ENCODE measurements around the gene ARMC2. TPM values are rescaled to one million over a fixed set of nuclear protein-coding genes. Genes with fewer than 3 reads are reported as not detected.

Gene ARMC2
- total and polyA plus RNA-seq, 2 donors (not counting 1 experiment from before 2014, with no cell fraction given) = 4.8 to 9.9 TPM

- Histone ChIP-seq H3K27ac (ENCODE audit: low read length in 2 of 2) (peak overlapping the region in 1 of 2 donors; percentile 40), H4K20me1 (ENCODE audit: control insufficient read depth, insufficient read depth, low read length, poor library complexity, severe bottlenecking) (peaks cover 12% of the 10 kb centered on the region), H3K27me3 (replicated peaks in 1 of 4; ENCODE audit: control extremely low read depth in 1 of 4, control insufficient read depth in 3 of 4, insufficient read depth in 4 of 4, low read length in 3 of 4) (no peaks in the 10 kb centered on the region), H3K9me3 (ENCODE audit: control extremely low read depth in 1 of 3, control insufficient read depth in 2 of 3, insufficient read depth in 1 of 3, low read length in 2 of 3) (no peaks in the 10 kb centered on the region), H3K4me3 (ENCODE audit: control extremely low read depth in 1 of 5, extremely low read depth in 1 of 5, insufficient read depth in 1 of 5, low read depth in 2 of 5, low read length in 4 of 5) (peak overlapping the region in 2 of 5 experiments; percentile 85 to 89), H2AFZ (ENCODE audit: insufficient read depth, low read depth, low read length, poor library complexity, severe bottlenecking) (no peak overlapping the region), H3K4me2 (replicated peaks; ENCODE audit: low read depth, low read length, poor library complexity, severe bottlenecking) (peak overlapping the region; percentile 80), H3K79me2 (ENCODE audit: control insufficient read depth, insufficient read depth, low read length) (peaks cover 34% of the 10 kb centered on the region), H3K4me1 (ENCODE audit: control insufficient read depth in 2 of 2, insufficient read depth in 2 of 2, low read length in 2 of 2) (peaks cover 22 to 38% of the 10 kb centered on the region in 2 donors), H3K36me3 (replicated peaks in 1 of 2; ENCODE audit: control extremely low read depth in 1 of 2, control insufficient read depth in 1 of 2, extremely low read depth in 1 of 2, insufficient read depth in 2 of 2, low read length in 1 of 2) (no peaks in the 10 kb centered on the region), H3K9ac (ENCODE audit: low read length) (peak overlapping the region; percentile 85)
- POLR2A ChIA-PET = interaction anchor here (0.6 to 0.7 kb wide), 2 partner anchors 44 to 87 kb away, joined by 3 read pairs; partner anchors contain the start of genes CEP57L1 and SESN1
- no peak for DNase-seq
- no CpG with 5 or more reads among the region's 3 CpGs for WGBS (ENCODE audit: insufficient coverage)
- Mint-ChIP-seq H3K4me3 (no peak overlapping the region), H3K9me3 (ENCODE audit: insufficient read depth) (no peaks in the 10 kb centered on the region), H3K27me3 (no peaks in the 10 kb centered on the region), H3K4me1 (peaks cover 56% of the 10 kb centered on the region), H3K27ac (no peak overlapping the region)
- ATAC-seq (ENCODE audit: low read depth) = no peak
- CTCF ChIA-PET = interaction anchor here (0.7 kb wide), 2 partner anchors 9 to 48 kb away, joined by 4 to 7 read pairs; no protein-coding TSS in a partner anchor
- TF ChIP-seq EZH2 (IDR thresholded peaks at IDR 0.05; ENCODE audit: borderline replicate concordance, insufficient read depth, low read depth, low read length, poor library complexity, severe bottlenecking) (no peak), CTCF (IDR thresholded peaks at IDR 0.05) (no peak)
- intact Hi-C loops (cut with micrococcal nuclease) = loop anchor here (5.0 kb wide), 3 partner anchors 65 to 750 kb away; partner anchors contain the start of gene CD164
Observed at GRCh38 chr6:109007521-109007920, 159.3 kb downstream of the ARMC2 start.

- Histone ChIP-seq H3K36me3 (replicated peaks in 1 of 2; ENCODE audit: control extremely low read depth in 1 of 2, control insufficient read depth in 1 of 2, extremely low read depth in 1 of 2, insufficient read depth in 2 of 2, low read length in 1 of 2) (no peaks in the 10 kb centered on the region), H2AFZ (ENCODE audit: insufficient read depth, low read depth, low read length, poor library complexity, severe bottlenecking) (peak overlapping the region; percentile 73), H3K9me3 (ENCODE audit: control extremely low read depth in 1 of 3, control insufficient read depth in 2 of 3, insufficient read depth in 1 of 3, low read length in 2 of 3) (no peaks in the 10 kb centered on the region), H4K20me1 (ENCODE audit: control insufficient read depth, insufficient read depth, low read length, poor library complexity, severe bottlenecking) (peaks cover 11% of the 10 kb centered on the region), H3K4me1 (ENCODE audit: control insufficient read depth in 2 of 2, insufficient read depth in 2 of 2, low read length in 2 of 2) (peaks cover 27 to 43% of the 10 kb centered on the region in 2 donors), H3K79me2 (ENCODE audit: control insufficient read depth, insufficient read depth, low read length) (peaks cover 34% of the 10 kb centered on the region), H3K4me2 (replicated peaks; ENCODE audit: low read depth, low read length, poor library complexity, severe bottlenecking) (peak overlapping the region; percentile 80), H3K9ac (ENCODE audit: low read length) (peak overlapping the region; percentile 85), H3K27ac (ENCODE audit: low read length in 2 of 2) (peak overlapping the region in 1 of 2 donors; percentile 40), H3K4me3 (ENCODE audit: control extremely low read depth in 1 of 5, extremely low read depth in 1 of 5, insufficient read depth in 1 of 5, low read depth in 2 of 5, low read length in 4 of 5) (peak overlapping the region; percentile 33 to 97 (median 85)), H3K27me3 (replicated peaks in 1 of 4; ENCODE audit: control extremely low read depth in 1 of 4, control insufficient read depth in 3 of 4, insufficient read depth in 4 of 4, low read length in 3 of 4) (no peaks in the 10 kb centered on the region)
- ChIA-PET POLR2A (interaction anchor here (0.6 kb wide), 1 partner anchor 87 kb away, joined by 3 read pairs; the partner anchor contains the start of genes CEP57L1 and SESN1), CTCF (no interaction called here)
- WGBS (ENCODE audit: insufficient coverage) = no CpG with 5 or more reads among the region's 4 CpGs
- intact Hi-C loops (cut with micrococcal nuclease) = loop anchor here (2.0 to 5.0 kb wide), 4 partner anchors 64 to 751 kb away; partner anchors contain the start of gene CD164
- no peak for TF ChIP-seq CTCF (IDR thresholded peaks at IDR 0.05)
- TF ChIP-seq EZH2 (IDR thresholded peaks at IDR 0.05; ENCODE audit: borderline replicate concordance, insufficient read depth, low read depth, low read length, poor library complexity, severe bottlenecking) = no peak
- Mint-ChIP-seq H3K4me3 (peak overlapping the region; percentile 98), H3K9me3 (ENCODE audit: insufficient read depth) (no peaks in the 10 kb centered on the region), H3K4me1 (peaks cover 59% of the 10 kb centered on the region), H3K27me3 (no peaks in the 10 kb centered on the region), H3K27ac (peak overlapping the region; percentile 18)
- ATAC-seq (ENCODE audit: low read depth) (no peak), DNase-seq (no peak)
Observed at GRCh38 chr6:109008054-109008453, 159.8 kb downstream of the ARMC2 start.

Measured in B cell (primary cell).